Skeletal muscle satellite cell (primary cell): ENCODE data around the gene RAB8A. TPM values are rescaled to one million over a fixed set of nuclear protein-coding genes. Genes with fewer than 3 reads are reported as not detected.

ENCODE experiments used
- H3K27me3 ChIP-seq: 2 replicates; pipeline ENCODE4 v1.7.0; 2013; ENCODE audit warnings: low read length; ENCODE audit not compliant: control insufficient read depth, insufficient read depth
- H3K36me3 ChIP-seq: 2 replicates; pipeline ENCODE4 v1.7.0; 2013; ENCODE audit warnings: mild to moderate bottlenecking, control low read depth, low read length; ENCODE audit not compliant: insufficient read depth
- H3K4me1 ChIP-seq: 2 replicates; pipeline ENCODE4 v1.7.0; 2013; ENCODE audit warnings: low read length; ENCODE audit not compliant: control insufficient read depth, insufficient read depth
- H3K4me2 ChIP-seq: 2 replicates; pipeline ENCODE4 v1.7.0; 2013; ENCODE audit warnings: mild to moderate bottlenecking, low read length
- H3K4me3 ChIP-seq: 2 replicates; pipeline ENCODE4 v1.7.0; 2013; ENCODE audit warnings: low read length
- H3K9ac ChIP-seq: 2 replicates; pipeline ENCODE4 v1.7.0; 2013; ENCODE audit warnings: mild to moderate bottlenecking, low read depth, low read length, moderate library complexity
- H3K9me3 ChIP-seq: replicated peaks from 2 replicates; pipeline ENCODE4 v1.7.0; 2013; ENCODE audit warnings: mild to moderate bottlenecking, control low read depth, low read length
- total RNA-seq: library from RNA; depleted of rRNA; stranded (reverse); fragments of >200 nt; gene quantifications from 2 replicates; pipeline ENCODE4 v1.2.3, GENCODE V29; 2012; rRNA removed

The RAB8A gene
- total RNA-seq = 69.0 and 80.6 TPM in 2 replicates

- H3K4me1 ChIP-seq = peaks cover 15% of the 10 kb centered on the region
- H3K9me3 ChIP-seq = no peaks in the 10 kb centered on the region
- peak within 1 kb of the TSS; percentile 93 for H3K4me3 ChIP-seq
- H3K36me3 ChIP-seq = no peaks in the 10 kb centered on the region
- peak within 1 kb of the TSS; percentile 99 for H3K4me2 ChIP-seq
- H3K9ac ChIP-seq = peak within 1 kb of the TSS; percentile 97
- no peaks in the 10 kb centered on the region for H3K27me3 ChIP-seq
Measured at GRCh38 chr19:16111160-16111908, at the start of gene RAB8A. Gene RAB8A (plus strand): TSS chr19:16111889. CDS start chr19:16111902, 13 bp downstream.

GRCh38 chr19:16061943-16062342 lies 49.7 kb upstream of the RAB8A start:
- Histone ChIP-seq H3K36me3 (no peaks in the 10 kb centered on the region), H3K4me3 (no peak overlapping the region), H3K9me3 (no peaks in the 10 kb centered on the region), H3K4me2 (no peak overlapping the region), H3K27me3 (peaks cover 4% of the 10 kb centered on the region), H3K4me1 (peaks cover 32% of the 10 kb centered on the region), H3K9ac (no peak overlapping the region)

GRCh38 chr19:16062789-16063188 lies 48.9 kb upstream of the RAB8A start:
- Histone ChIP-seq H3K36me3 (no peaks in the 10 kb centered on the region), H3K4me1 (peaks cover 41% of the 10 kb centered on the region), H3K4me3 (no peak overlapping the region), H3K9me3 (no peaks in the 10 kb centered on the region), H3K9ac (no peak overlapping the region), H3K27me3 (no peaks in the 10 kb centered on the region), H3K4me2 (no peak overlapping the region)

- Histone ChIP-seq H3K9ac (peak overlapping the region; percentile 54), H3K4me1 (peaks cover 42% of the 10 kb centered on the region), H3K4me3 (peak overlapping the region; percentile 5), H3K36me3 (no peaks in the 10 kb centered on the region), H3K27me3 (no peaks in the 10 kb centered on the region), H3K4me2 (peak overlapping the region; percentile 7), H3K9me3 (no peaks in the 10 kb centered on the region)
Measured at GRCh38 chr19:16064209-16064889, 47.3 kb upstream of the RAB8A start.

GRCh38 chr19:16066611-16067104 lies 45.0 kb upstream of the RAB8A start:
- H3K27me3 ChIP-seq = no peaks in the 10 kb centered on the region
- peaks cover 59% of the 10 kb centered on the region for H3K4me1 ChIP-seq
- H3K36me3 ChIP-seq = peaks cover 5% of the 10 kb centered on the region
- H3K9me3 ChIP-seq = no peaks in the 10 kb centered on the region
- H3K9ac ChIP-seq = peak overlapping the region; percentile 61
- peak overlapping the region; percentile 69 for H3K4me3 ChIP-seq
- peak overlapping the region; percentile 80 for H3K4me2 ChIP-seq

- peak overlapping the region; percentile 61 for H3K9ac ChIP-seq
Measured at GRCh38 chr19:16067205-16067938, 44.3 kb upstream of the RAB8A start.

GRCh38 chr19:16068696-16069259 lies 42.9 kb upstream of the RAB8A start:
- Histone ChIP-seq H3K4me1 (peaks cover 56% of the 10 kb centered on the region), H3K4me3 (peak overlapping the region; percentile 69), H3K9me3 (no peaks in the 10 kb centered on the region), H3K9ac (no peak overlapping the region), H3K4me2 (peak overlapping the region; percentile 80), H3K36me3 (peaks cover 14% of the 10 kb centered on the region), H3K27me3 (no peaks in the 10 kb centered on the region)

More at GRCh38 chr19:16067205-16067938, 44.3 kb upstream of the RAB8A start:
- peak overlapping the region; percentile 80 for H3K4me2 ChIP-seq
- no peaks in the 10 kb centered on the region for H3K9me3 ChIP-seq
- H3K4me1 ChIP-seq = peaks cover 59% of the 10 kb centered on the region
- H3K27me3 ChIP-seq = no peaks in the 10 kb centered on the region
- H3K36me3 ChIP-seq = peaks cover 9% of the 10 kb centered on the region
- peak overlapping the region; percentile 69 for H3K4me3 ChIP-seq

GRCh38 chr19:16069813-16070365 lies 41.8 kb upstream of the RAB8A start:
- Histone ChIP-seq H3K27me3 (no peaks in the 10 kb centered on the region), H3K4me1 (peaks cover 47% of the 10 kb centered on the region), H3K4me2 (peak overlapping the region; percentile 80), H3K36me3 (peaks cover 20% of the 10 kb centered on the region), H3K9ac (peak overlapping the region; percentile 55), H3K9me3 (no peaks in the 10 kb centered on the region), H3K4me3 (peak overlapping the region; percentile 69)

GRCh38 chr19:16070366-16070990 lies 41.2 kb upstream of the RAB8A start:
- Histone ChIP-seq H3K4me3 (peak overlapping the region; percentile 69), H3K9ac (peak overlapping the region; percentile 55), H3K4me1 (peaks cover 42% of the 10 kb centered on the region), H3K9me3 (no peaks in the 10 kb centered on the region), H3K36me3 (peaks cover 20% of the 10 kb centered on the region), H3K4me2 (peak overlapping the region; percentile 80), H3K27me3 (no peaks in the 10 kb centered on the region)

- H3K9ac ChIP-seq = no peak overlapping the region
Measured at GRCh38 chr19:16071072-16071691, 40.5 kb upstream of the RAB8A start.

More at GRCh38 chr19:16071072-16071691, 40.5 kb upstream of the RAB8A start:
- peaks cover 20% of the 10 kb centered on the region for H3K36me3 ChIP-seq
- no peaks in the 10 kb centered on the region for H3K9me3 ChIP-seq
- H3K4me3 ChIP-seq = no peak overlapping the region
- H3K27me3 ChIP-seq = no peaks in the 10 kb centered on the region
- peaks cover 40% of the 10 kb centered on the region for H3K4me1 ChIP-seq
- peak overlapping the region; percentile 80 for H3K4me2 ChIP-seq
